Measurements from ENCODE around the gene CSNK1G2.
A peak's percentile ranks its signal among the peaks of the same experiment; 100 is the strongest.

CSNK1G2 gene

GRCh38 chr19:1920644-1921043 is 20.3 kb upstream of the CSNK1G2 start:
- DNase-seq = no peak

DNA sequence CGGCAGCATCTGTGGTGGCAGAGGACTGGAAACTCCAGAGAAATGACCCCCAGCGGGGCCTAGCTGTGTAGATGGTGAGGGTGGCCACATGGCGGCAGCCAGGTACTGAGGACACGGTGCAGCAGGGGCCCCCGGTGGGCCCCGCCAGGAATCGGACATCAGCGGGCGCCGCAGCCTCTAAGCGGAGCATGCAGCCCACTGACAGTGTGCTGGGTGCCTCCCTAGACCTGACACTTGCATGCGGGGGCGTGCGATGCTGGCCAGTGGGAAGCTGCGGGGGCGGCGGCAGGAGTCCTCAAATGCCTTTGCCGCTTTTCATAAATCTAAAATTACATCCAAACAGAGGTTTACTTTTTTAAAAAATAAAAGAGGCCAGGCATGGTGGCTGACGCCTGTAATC is 19.6 kb upstream of the CSNK1G2 start:
- no peak for DNase-seq

GRCh38 chr19:1921825-1922224 is 19.1 kb upstream of the CSNK1G2 start:
- DNase-seq = no peak

DNA sequence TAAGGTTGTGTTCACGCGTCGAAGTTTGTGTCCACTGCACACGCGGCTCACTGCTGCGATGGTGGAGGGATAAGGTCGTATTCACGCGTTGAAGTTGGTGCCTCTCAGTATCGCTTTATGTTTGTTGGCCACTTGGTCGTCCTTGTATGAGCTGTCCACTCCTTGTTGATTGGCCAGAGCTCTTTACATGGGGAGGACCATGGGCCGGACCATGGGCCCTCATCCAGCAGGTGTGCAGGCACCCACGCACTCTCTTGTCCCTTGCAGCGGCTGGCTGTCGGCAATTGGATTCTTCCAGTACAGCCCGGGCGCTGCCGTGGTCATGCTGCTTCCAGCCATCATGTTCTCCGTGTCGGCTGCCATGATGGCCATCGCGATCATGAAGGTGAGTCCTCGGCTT is 18.2 kb upstream of the CSNK1G2 start:
- no peak for DNase-seq

- no peak for DNase-seq
Observed at GRCh38 chr19:1923319-1923718, 17.7 kb upstream of the CSNK1G2 start.

- DNase-seq = no peak
Observed at GRCh38 chr19:1924320-1924961, 16.5 kb upstream of the CSNK1G2 start.

DNA sequence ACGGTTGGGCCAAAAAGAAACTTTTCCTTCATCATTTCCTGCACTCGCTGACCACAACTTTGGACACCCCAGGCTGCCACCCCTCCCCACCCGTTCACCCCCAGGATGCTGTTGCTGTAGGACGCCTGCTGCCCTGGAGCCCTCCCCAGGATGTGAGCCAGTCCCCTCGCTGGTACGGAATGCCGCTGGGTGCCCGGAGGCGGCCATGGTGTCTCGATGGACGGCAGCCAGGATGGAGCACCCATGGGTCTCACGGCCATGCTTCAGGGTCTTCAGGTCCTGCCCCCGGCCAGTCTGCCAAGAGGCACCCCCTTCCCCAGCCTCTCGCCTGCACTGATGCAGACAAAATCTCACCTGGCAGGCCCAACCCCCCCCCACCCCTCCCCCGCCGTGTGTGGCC is 15.4 kb upstream of the CSNK1G2 start:
- DNase-seq = no peak

GRCh38 chr19:1929021-1929742 is 11.8 kb upstream of the CSNK1G2 start:
- peak; percentile 62 for DNase-seq

- DNase-seq = no peak
Observed at GRCh38 chr19:1931445-1931844, 9.5 kb upstream of the CSNK1G2 start.

- DNase-seq = no peak
Observed at GRCh38 chr19:1932395-1932794, 8.6 kb upstream of the CSNK1G2 start.

DNA sequence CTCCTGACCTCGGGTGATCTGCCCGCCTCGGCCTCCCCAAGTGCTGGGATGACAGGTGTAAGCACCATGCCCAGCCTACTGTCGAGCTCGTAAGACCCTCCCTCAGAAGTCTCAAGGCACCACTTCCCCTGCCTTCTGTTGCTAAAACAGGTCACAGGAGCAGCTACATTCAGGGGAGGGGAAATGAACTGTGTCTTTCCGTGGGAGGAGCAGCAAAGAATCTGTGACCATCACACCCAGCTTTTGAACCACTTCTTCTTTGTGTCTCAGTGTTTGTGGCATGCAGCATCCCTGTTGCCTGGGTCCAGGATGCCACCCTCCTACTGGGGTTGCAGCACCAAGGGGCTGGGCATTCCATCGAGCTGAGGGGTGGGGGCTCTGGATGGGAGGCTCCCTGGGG is 7.7 kb upstream of the CSNK1G2 start:
- no peak for DNase-seq

DNA sequence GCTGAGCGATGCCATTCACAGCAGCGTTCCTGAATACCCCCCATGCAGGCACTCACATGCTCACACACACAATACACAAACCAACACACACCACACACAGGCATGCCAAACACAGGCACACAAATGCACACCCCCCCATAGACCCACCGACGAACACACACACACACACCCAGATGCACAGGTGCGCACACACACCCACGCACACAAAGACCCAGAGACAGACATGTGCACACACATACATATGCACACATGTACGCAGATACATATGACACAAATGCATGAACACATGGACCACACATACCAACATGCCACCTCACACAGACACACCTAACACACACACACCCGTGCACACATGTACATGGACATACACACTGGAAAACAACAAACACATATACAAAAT is 7.0 kb upstream of the CSNK1G2 start:
- DNase-seq = no peak

DNA sequence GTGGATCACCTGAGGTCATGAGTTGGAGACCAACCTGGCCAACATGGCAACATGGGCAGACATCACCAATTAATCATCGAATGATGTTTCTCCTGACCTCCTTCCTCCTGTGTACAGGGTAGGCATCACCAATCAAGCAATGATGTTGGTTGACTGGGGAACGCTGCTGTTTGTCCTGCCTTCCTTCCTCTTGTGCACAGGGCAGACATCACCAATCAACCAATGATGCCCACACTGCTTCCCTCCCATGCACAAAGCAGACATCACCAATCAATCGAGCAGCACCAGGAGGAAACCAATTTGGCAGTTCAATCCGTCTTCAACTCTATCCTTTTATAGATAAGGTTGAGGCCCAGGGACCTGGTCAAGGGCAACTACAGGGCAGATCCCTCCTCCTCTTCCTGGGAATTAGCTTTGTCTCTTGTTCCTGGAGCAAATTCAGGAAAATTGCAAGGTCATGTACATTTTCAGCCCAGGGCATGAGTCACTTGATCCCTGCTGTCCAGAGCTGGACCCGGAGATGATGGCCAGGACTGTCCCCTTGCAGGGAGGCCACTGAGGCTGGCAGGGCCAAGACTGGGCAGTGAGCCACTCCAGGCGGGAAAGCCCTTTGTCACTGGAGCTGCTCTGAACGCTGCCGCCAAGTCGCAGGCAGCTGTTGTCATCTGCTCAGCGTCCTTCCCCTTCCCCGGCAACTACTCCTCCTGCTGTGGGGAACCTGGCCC is 5.3 kb upstream of the CSNK1G2 start:
- peak; percentile 27 for DNase-seq

- DNase-seq = no peak
Observed at GRCh38 chr19:1936430-1936829, 4.5 kb upstream of the CSNK1G2 start.

DNA sequence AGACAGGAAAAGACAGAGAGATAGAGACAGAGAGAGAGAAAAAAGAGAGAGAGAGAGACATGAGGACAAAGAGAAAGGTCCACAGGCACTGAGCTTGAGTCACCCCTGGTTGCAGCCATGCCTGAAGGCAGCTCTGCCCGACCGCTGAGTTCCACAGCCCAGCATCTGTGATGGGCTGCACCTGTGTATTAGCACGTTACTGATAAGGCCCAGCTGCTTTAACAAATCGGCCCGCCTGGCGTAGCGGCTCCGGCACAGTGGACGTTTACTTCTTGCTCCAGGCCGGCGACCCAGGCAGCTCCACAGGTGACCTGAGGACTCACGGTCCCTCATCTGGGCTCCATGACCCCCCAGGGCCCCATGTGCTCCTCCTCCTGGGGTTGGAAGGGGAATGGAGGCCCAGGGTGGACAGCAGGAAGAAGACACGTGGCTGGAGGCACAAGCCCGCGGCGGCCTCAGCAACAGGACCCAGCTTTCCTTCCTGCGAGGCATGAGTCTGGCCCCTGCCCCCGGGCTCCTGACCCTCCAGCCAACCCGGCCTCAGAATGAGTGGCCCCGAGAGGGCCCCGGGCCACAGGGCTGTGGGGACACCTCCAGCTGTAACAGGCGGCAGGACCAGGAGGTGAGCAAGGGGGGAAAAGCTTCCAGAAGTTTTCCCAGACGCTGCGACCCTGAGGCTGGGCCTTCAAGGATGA is 3.9 kb upstream of the CSNK1G2 start:
- no peak for DNase-seq

GRCh38 chr19:1938071-1938470 is 2.9 kb upstream of the CSNK1G2 start:
- DNase-seq = no peak

GRCh38 chr19:1942078-1942933 is 1.3 kb downstream of the CSNK1G2 start:
- DNase-seq = peak; percentile 66

DNA sequence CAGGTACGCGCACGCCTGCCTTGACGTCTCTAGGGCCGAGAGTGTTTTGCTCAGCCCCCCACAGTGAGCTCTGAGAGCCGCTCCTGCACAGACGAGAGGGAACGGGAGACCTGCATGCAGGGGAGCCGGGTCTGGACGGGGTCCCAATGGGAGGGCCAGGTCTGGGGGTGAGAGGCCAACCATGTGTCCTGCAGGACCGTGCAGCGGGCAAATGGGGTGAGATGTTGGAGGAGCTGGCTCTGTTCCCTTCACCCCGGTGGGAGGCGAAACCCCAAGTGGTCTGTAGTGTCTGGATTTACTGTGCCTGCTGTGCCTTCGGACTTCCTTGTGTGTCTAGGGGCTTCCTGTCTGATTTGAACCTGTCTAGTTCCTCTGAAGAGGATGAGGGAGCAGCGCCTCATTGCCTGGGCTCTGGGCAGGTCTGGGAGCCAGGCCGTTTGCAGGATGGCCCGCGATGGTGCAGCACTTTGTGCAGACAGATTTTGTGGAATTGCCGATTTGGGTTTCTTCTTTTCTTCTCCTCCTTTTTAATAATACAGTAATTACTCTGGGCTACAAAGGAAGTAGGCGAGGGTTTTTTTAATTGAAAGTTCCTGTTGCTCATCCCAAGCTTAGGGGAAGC is 2.1 kb downstream of the CSNK1G2 start:
- DNase-seq = no peak

GRCh38 chr19:1943661-1944087 is 2.7 kb downstream of the CSNK1G2 start:
- DNase-seq = no peak

DNA sequence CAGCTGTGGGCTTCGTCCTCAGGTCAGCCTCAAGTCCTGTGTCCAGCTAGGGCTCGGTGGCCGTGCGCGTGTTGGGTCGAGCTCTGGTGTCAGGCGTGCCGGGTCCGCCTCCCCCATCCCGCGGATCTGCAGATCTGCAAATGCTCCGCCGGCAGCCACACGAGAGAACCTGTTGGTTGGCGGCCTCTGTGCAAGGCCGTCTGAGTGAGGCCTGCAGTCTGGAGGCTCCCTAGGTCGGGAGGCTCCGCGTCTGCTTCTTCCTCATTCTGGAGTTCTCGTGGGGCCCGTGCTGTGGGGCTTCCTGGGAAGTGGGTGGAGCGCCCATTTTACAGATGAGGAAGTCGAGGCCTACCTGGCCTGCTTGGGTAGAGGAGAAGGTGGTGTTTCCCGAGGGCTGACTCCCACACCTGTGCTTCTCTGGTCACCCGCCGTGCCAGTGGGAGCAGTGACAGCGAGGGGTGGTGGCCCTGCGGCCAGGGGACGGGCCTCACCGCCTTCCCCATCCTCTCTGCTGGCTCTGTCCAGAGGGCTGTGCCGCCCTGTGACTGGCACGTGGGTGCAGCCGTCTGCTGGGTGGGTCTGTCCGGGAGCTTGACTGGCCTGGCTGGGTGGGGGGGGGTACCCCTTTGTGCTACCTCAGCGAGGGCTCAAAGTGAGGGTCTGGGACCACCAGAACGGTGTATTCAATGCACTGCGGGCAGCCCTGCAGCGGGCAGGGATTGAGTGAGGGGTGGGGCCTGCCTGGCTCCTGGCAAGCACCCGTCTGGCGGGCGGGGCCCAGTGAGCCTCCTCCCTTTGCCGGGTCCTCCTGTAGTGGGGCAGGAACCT is 3.3 kb downstream of the CSNK1G2 start:
- no peak for DNase-seq

- no peak for DNase-seq
Observed at GRCh38 chr19:1944916-1945561, 4.1 kb downstream of the CSNK1G2 start.
